Fibroblast of skin of right biceps (primary cell): Measurements from ENCODE around the gene ETV3.

ENCODE experiments used
- DNase-seq: peaks from one replicate; pipeline ENCODE4 v3.0.0-alpha.2; 2013

Gene ETV3

GRCh38 chr1:157090196-157090647 is 48.0 kb downstream of the ETV3 start:
- DNase-seq, result peak; percentile 83

GRCh38 chr1:157089789-157090188 is 48.4 kb downstream of the ETV3 start:
- no peak for DNase-seq

GRCh38 chr1:157088607-157089006 is 49.6 kb downstream of the ETV3 start:
- no peak for DNase-seq

GRCh38 chr1:157087030-157087429 is 51.2 kb downstream of the ETV3 start:
- no peak for DNase-seq

GRCh38 chr1:157086299-157086698 is 51.9 kb downstream of the ETV3 start:
- no peak for DNase-seq

- peak; percentile 11 for DNase-seq
These were observed 52.8 kb downstream of the ETV3 start for GRCh38 chr1:157085421-157085820.

GRCh38 chr1:157084720-157085119 is 53.5 kb downstream of the ETV3 start:
- no peak for DNase-seq

GRCh38 chr1:157081707-157082106 is 56.5 kb downstream of the ETV3 start:
- DNase-seq, result peak; percentile 9

GRCh38 chr1:157080714-157081113 is 57.5 kb downstream of the ETV3 start:
- DNase-seq, result no peak

GRCh38 chr1:157077394-157077793 is 60.8 kb downstream of the ETV3 start:
- DNase-seq, result no peak

- DNase-seq, result peak; percentile 54
These were observed 64.1 kb downstream of the ETV3 start for GRCh38 chr1:157073944-157074685.
